ENCODE results near the gene ARHGEF37. TPM values are rescaled to one million over a fixed set of nuclear protein-coding genes. Genes with fewer than 3 reads are reported as not detected.

ARHGEF37 gene
- total RNA-seq, 1 experiment from 2014 or later: 0.64 TPM

DNA sequence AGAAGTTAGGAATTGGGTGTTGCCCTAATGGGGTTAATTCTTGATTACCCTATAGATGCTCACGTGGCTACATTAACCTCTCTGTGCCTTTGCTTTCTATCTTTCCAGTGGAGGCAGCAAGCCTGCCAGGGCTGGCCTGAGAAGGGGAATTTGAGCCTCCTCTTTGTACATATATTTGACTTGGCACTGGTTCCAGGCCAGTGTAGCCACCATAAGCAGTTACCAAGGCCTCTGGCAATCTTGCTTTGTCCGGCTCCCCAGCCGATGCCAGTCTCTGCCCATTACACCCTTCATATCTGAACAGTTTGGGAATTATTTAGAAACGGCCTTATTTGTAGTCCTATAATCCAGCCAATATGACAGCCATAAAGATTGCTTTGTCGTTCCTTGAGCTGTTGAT is 90.2 kb downstream of the ARHGEF37 start:
- BruUV-seq (replicated peaks): no TSS peak
- H3K27me3 ChIP-seq (replicated peaks; ENCODE audit: insufficient read depth, low read depth, low read length, poor library complexity): no peaks in the 10 kb centered on the region
- TF ChIP-seq, protein P1, sequence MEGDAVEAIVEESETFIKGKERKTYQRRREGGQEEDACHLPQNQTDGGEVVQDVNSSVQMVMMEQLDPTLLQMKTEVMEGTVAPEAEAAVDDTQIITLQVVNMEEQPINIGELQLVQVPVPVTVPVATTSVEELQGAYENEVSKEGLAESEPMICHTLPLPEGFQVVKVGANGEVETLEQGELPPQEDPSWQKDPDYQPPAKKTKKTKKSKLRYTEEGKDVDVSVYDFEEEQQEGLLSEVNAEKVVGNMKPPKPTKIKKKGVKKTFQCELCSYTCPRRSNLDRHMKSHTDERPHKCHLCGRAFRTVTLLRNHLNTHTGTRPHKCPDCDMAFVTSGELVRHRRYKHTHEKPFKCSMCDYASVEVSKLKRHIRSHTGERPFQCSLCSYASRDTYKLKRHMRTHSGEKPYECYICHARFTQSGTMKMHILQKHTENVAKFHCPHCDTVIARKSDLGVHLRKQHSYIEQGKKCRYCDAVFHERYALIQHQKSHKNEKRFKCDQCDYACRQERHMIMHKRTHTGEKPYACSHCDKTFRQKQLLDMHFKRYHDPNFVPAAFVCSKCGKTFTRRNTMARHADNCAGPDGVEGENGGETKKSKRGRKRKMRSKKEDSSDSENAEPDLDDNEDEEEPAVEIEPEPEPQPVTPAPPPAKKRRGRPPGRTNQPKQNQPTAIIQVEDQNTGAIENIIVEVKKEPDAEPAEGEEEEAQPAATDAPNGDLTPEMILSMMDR (conservative IDR thresholded peaks at IDR 0.05; ENCODE audit: low read depth, low read length): no peak
- TF ChIP-seq EZH2 (IDR thresholded peaks at IDR 0.05; ENCODE audit: borderline replicate concordance, low read depth, low read length, poor library complexity, severe bottlenecking): no peak
- POLR2A ChIA-PET (ENCODE audit: low non-redundant PET): no interaction called here
- H3K9me3 ChIP-seq (ENCODE audit: low read depth, low read length, poor library complexity, severe bottlenecking): peaks cover 8% of the 10 kb centered on the region
- H3K36me3 ChIP-seq (ENCODE audit: insufficient read depth, low read length, poor library complexity, severe bottlenecking): no peaks in the 10 kb centered on the region
- no peak for DNase-seq (ENCODE audit: low spot score)
- no peaks in the 10 kb centered on the region for H3K4me1 ChIP-seq (ENCODE audit: insufficient read depth, low read length, poor library complexity, severe bottlenecking)
- intact Hi-C loops (cut with micrococcal nuclease; ENCODE audit: unreplicated experiment): no loop called here
- CTCF ChIA-PET: no interaction called here
- no peak overlapping the region for H3K27ac ChIP-seq (ENCODE audit: low read depth, low read length, poor library complexity, severe bottlenecking)
- H3K4me3 ChIP-seq (ENCODE audit: low read depth, low read length, poor library complexity, severe bottlenecking): no peak overlapping the region

DNA sequence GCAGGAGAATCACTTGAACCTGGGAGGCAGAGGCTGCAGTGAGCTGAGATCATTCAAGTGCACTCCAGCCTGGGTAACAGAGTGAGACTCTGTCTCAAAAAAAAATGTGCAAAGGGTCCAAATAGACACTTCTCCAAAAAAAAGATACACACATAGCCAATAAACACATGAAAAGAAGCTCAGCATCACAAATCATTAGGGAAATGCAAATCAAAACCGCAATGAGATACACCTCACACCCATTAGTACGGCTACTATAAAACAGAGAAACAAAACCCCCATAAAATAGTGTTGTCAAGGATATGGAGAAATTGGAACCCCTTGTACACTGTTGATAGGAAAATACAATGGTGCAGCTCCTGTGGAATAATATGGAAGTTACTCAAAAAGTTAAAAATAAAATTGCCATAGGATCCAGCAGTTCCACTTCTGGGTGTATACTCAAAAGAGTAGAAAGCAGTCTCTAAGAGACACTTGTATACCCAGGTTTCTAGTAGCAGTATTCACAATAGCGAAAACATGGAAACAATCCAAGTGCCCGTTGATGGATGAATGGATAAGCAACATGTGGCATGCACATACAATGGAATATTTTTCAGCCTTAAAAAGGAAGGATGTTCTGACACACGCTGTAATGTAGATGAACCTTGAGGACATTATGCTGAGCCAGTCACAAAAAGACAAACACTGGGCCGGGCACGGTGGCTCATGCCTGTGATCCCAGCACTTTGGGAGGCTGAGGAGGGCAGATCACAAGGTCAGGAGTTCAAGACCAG is 91.6 kb downstream of the ARHGEF37 start:
- DNase-seq (ENCODE audit: low spot score): no peak
- CTCF ChIA-PET: interaction anchor here (1.3 kb wide), 1 partner anchor 16 kb away, joined by 8 read pairs; no protein-coding TSS in a partner anchor
- BruUV-seq (replicated peaks): no TSS peak
- Histone ChIP-seq H3K4me1 (ENCODE audit: insufficient read depth, low read length, poor library complexity, severe bottlenecking) (no peaks in the 10 kb centered on the region), H3K9me3 (ENCODE audit: low read depth, low read length, poor library complexity, severe bottlenecking) (peaks cover 5% of the 10 kb centered on the region), H3K27ac (ENCODE audit: low read depth, low read length, poor library complexity, severe bottlenecking) (no peak overlapping the region), H3K4me3 (ENCODE audit: low read depth, low read length, poor library complexity, severe bottlenecking) (no peak overlapping the region), H3K27me3 (replicated peaks; ENCODE audit: insufficient read depth, low read depth, low read length, poor library complexity) (no peaks in the 10 kb centered on the region), H3K36me3 (ENCODE audit: insufficient read depth, low read length, poor library complexity, severe bottlenecking) (no peaks in the 10 kb centered on the region)
- POLR2A ChIA-PET (ENCODE audit: low non-redundant PET): no interaction called here
- TF ChIP-seq, protein P1 (conservative IDR thresholded peaks at IDR 0.05; ENCODE audit: low read depth, low read length): no peak
- no peak for TF ChIP-seq EZH2 (IDR thresholded peaks at IDR 0.05; ENCODE audit: borderline replicate concordance, low read depth, low read length, poor library complexity, severe bottlenecking)
- intact Hi-C loops (cut with micrococcal nuclease; ENCODE audit: unreplicated experiment): no loop called here

DNA sequence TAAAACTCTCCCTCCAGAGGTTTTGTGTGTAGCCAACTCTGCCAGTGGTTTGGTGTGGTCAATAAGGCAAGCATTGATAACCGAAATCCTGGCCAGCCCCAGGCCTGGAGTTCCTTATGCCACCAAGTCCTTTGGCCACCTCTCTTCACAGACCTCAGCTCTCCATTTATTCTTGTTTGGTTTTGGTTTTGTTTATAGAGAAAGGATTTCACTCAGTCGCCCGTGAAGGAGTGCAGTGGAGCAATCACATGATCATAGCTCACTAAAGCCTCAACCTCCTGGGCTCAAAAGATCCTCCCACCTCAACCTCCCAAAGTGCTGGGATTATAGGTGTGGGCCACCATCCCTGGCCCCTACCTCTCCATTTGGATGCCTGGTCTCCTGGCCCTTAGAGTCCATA is 93.4 kb downstream of the ARHGEF37 start:
- no TSS peak for BruUV-seq (replicated peaks)
- ChIA-PET POLR2A (ENCODE audit: low non-redundant PET) (no interaction called here), CTCF (no interaction called here)
- no peak for TF ChIP-seq EZH2 (IDR thresholded peaks at IDR 0.05; ENCODE audit: borderline replicate concordance, low read depth, low read length, poor library complexity, severe bottlenecking)
- TF ChIP-seq, protein P1 (conservative IDR thresholded peaks at IDR 0.05; ENCODE audit: low read depth, low read length): no peak
- no peak overlapping the region for H3K27ac ChIP-seq (ENCODE audit: low read depth, low read length, poor library complexity, severe bottlenecking)
- no peak for DNase-seq (ENCODE audit: low spot score)
- intact Hi-C loops (cut with micrococcal nuclease; ENCODE audit: unreplicated experiment): no loop called here
- no peaks in the 10 kb centered on the region for H3K27me3 ChIP-seq (replicated peaks; ENCODE audit: insufficient read depth, low read depth, low read length, poor library complexity)
- H3K4me3 ChIP-seq (ENCODE audit: low read depth, low read length, poor library complexity, severe bottlenecking): no peak overlapping the region
- H3K4me1 ChIP-seq (ENCODE audit: insufficient read depth, low read length, poor library complexity, severe bottlenecking): no peaks in the 10 kb centered on the region
- no peaks in the 10 kb centered on the region for H3K36me3 ChIP-seq (ENCODE audit: insufficient read depth, low read length, poor library complexity, severe bottlenecking)
- H3K9me3 ChIP-seq (ENCODE audit: low read depth, low read length, poor library complexity, severe bottlenecking): no peaks in the 10 kb centered on the region

Measured in A673 (cell line).